Measurements from ENCODE around the gene GNB2. TPM values are rescaled to one million over a fixed set of nuclear protein-coding genes. Genes with fewer than 3 reads are reported as not detected.

Gene GNB2
- polyA plus RNA-seq, 1 donor (not counting 4 experiments of a cell fraction or from before 2014, with no cell fraction given) = 87.2 TPM

DNA sequence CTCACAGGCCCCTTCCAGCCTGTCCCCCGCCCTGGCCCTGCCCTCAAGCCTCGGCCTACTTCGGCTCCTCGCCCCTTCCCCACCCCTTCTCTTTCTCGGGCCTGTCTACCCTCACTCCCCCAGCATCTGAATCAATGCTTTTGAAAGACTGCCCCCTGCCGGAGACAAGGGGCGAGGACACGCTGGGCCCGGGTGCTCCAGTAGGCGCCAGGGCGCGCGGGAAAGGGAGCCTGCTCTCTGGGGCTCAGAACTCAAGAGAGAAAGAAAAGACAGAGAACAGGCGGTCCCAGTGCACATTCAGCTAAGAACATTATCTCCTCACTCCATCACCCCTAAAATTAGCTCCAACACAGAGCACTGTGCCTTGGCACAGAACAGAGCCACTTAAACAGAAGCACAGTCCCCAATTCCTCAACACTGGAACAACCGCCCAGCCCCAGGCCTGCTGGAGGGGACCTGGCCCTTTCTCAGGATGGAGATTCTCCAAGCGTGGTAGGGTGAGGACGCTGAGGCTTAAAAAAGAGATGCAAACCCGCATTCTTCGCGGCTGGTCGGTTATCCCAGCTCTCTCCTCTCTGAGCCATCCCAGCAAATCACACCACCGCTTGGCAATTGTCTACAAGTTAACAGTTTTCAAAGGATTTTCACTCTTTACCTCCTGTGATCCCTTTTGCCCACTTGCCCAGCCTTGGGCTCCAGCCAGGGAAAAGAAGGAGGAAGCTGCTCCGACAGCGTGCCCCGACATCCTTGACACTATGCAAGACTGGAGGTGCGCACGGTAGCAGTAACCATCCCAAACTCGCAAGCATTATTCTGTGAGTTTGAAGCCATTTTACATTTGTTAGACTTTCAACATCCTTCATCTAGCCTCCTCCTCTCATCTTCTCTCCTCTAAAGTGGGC is 18.4 kb downstream of the GNB2 start:
- H2AFZ ChIP-seq (ENCODE audit: control insufficient read depth, low read length) = no peak overlapping the region
- TF ChIP-seq EZH2 (IDR thresholded peaks at IDR 0.05; ENCODE audit: low read length) = no peak
- TF ChIP-seq, protein P1, sequence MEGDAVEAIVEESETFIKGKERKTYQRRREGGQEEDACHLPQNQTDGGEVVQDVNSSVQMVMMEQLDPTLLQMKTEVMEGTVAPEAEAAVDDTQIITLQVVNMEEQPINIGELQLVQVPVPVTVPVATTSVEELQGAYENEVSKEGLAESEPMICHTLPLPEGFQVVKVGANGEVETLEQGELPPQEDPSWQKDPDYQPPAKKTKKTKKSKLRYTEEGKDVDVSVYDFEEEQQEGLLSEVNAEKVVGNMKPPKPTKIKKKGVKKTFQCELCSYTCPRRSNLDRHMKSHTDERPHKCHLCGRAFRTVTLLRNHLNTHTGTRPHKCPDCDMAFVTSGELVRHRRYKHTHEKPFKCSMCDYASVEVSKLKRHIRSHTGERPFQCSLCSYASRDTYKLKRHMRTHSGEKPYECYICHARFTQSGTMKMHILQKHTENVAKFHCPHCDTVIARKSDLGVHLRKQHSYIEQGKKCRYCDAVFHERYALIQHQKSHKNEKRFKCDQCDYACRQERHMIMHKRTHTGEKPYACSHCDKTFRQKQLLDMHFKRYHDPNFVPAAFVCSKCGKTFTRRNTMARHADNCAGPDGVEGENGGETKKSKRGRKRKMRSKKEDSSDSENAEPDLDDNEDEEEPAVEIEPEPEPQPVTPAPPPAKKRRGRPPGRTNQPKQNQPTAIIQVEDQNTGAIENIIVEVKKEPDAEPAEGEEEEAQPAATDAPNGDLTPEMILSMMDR (optimal IDR thresholded peaks at IDR 0.05 in 1 of 3, IDR thresholded peaks at IDR 0.05 in 1 of 3, conservative IDR thresholded peaks at IDR 0.05 in 1 of 3; ENCODE audit: extremely low read depth in 1 of 3, insufficient read depth in 2 of 3, low read length in 3 of 3) = peak; percentile 72 to 92 (median 82)
- H3K27me3 ChIP-seq (ENCODE audit: control insufficient read depth, extremely low read depth, insufficient read depth, low read length) = no peaks in the 10 kb centered on the region
- peak overlapping the region; percentile 31 for H3K27ac ChIP-seq (ENCODE audit: control insufficient read depth, insufficient read depth, low read length)
- peak overlapping the region; percentile 31 for H3K9ac ChIP-seq (ENCODE audit: control insufficient read depth, extremely low read depth, insufficient read depth, low read length)
- H3K4me2 ChIP-seq (ENCODE audit: control insufficient read depth, extremely low read depth, insufficient read depth, low read depth, low read length) = peak overlapping the region; percentile 73
- no peaks in the 10 kb centered on the region for H3K9me1 ChIP-seq (ENCODE audit: control insufficient read depth, extremely low read depth, insufficient read depth, low read length)
- H3K79me2 ChIP-seq (ENCODE audit: control insufficient read depth, insufficient read depth, low read length) = peaks cover 48% of the 10 kb centered on the region
- peaks cover 14% of the 10 kb centered on the region for H4K20me1 ChIP-seq (ENCODE audit: control insufficient read depth, extremely low read depth, insufficient read depth, low read length)
- peaks cover 6 to 8% of the 10 kb centered on the region in 2 experiments for H3K36me3 ChIP-seq (ENCODE audit: control insufficient read depth in 2 of 2, extremely low read depth in 1 of 2, insufficient read depth in 2 of 2, low read length in 2 of 2)
- peak overlapping the region in 2 of 3 experiments; percentile 38 to 87 for H3K4me3 ChIP-seq (ENCODE audit: control insufficient read depth in 2 of 3, extremely low read depth in 1 of 3, insufficient read depth in 2 of 3, low read depth in 1 of 3, low read length in 3 of 3)
- no peak for DNase-seq (ENCODE audit: low read depth, low spot score)
- H3K9me3 ChIP-seq (ENCODE audit: control insufficient read depth, low read depth, low read length) = no peaks in the 10 kb centered on the region
- peak; percentile 20 for FAIRE-seq
- dilution Hi-C loops (cut with MboI; ENCODE audit: extremely low pct_ligation_motif_present, low sequenced_read_pairs) = no loop called here
- peaks cover 13% of the 10 kb centered on the region for H3K4me1 ChIP-seq (ENCODE audit: control insufficient read depth, extremely low read depth, insufficient read depth, low read length)

DNA sequence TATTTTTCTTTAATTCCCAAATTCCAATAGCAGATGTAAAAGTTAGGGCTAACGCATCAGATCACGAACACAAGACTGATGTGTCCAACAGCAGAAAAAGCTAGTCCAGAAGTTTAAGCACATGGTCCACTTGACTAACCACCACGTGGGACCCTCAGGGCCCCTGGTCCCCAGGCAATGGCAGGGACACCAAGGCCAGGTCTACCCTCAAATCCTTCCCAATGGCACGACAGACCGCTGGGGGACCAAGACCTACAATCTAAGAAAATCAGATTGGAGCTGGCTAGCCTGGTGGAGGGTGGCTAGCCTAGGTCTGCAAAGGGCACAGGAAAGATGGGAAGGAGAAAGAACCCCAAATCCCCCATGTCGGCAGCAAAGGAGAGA is 19.0 kb downstream of the GNB2 start:
- Histone ChIP-seq H2AFZ (ENCODE audit: control insufficient read depth, low read length) (no peak overlapping the region), H3K9me1 (ENCODE audit: control insufficient read depth, extremely low read depth, insufficient read depth, low read length) (no peaks in the 10 kb centered on the region), H3K9me3 (ENCODE audit: control insufficient read depth, low read depth, low read length) (no peaks in the 10 kb centered on the region), H3K4me3 (ENCODE audit: control insufficient read depth in 2 of 3, extremely low read depth in 1 of 3, insufficient read depth in 2 of 3, low read depth in 1 of 3, low read length in 3 of 3) (peak overlapping the region; percentile 73 to 87 (median 80)), H3K4me2 (ENCODE audit: control insufficient read depth, extremely low read depth, insufficient read depth, low read depth, low read length) (peak overlapping the region; percentile 73), H3K27me3 (ENCODE audit: control insufficient read depth, extremely low read depth, insufficient read depth, low read length) (no peaks in the 10 kb centered on the region), H3K27ac (ENCODE audit: control insufficient read depth, insufficient read depth, low read length) (no peak overlapping the region), H3K4me1 (ENCODE audit: control insufficient read depth, extremely low read depth, insufficient read depth, low read length) (peaks cover 13% of the 10 kb centered on the region), H3K79me2 (ENCODE audit: control insufficient read depth, insufficient read depth, low read length) (peaks cover 48% of the 10 kb centered on the region), H4K20me1 (ENCODE audit: control insufficient read depth, extremely low read depth, insufficient read depth, low read length) (peaks cover 14% of the 10 kb centered on the region), H3K36me3 (ENCODE audit: control insufficient read depth in 2 of 2, extremely low read depth in 1 of 2, insufficient read depth in 2 of 2, low read length in 2 of 2) (peaks cover 6 to 8% of the 10 kb centered on the region in 2 experiments), H3K9ac (ENCODE audit: control insufficient read depth, extremely low read depth, insufficient read depth, low read length) (peak overlapping the region; percentile 86)
- dilution Hi-C loops (cut with MboI; ENCODE audit: extremely low pct_ligation_motif_present, low sequenced_read_pairs) = no loop called here
- DNase-seq (ENCODE audit: low read depth, low spot score) (no peak), FAIRE-seq (no peak)
- no peak for TF ChIP-seq EZH2 (IDR thresholded peaks at IDR 0.05; ENCODE audit: low read length)
- TF ChIP-seq, protein P1 (optimal IDR thresholded peaks at IDR 0.05 in 1 of 3, IDR thresholded peaks at IDR 0.05 in 1 of 3, conservative IDR thresholded peaks at IDR 0.05 in 1 of 3; ENCODE audit: extremely low read depth in 1 of 3, insufficient read depth in 2 of 3, low read length in 3 of 3) = no peak
